Lung (tissue), 12 donors: ENCODE data around the gene SHISA6. TPM values are rescaled to one million over a fixed set of nuclear protein-coding genes. Genes with fewer than 3 reads are reported as not detected.

Experiments used
- ATAC-seq: fragments of 200-7000 bp; cut with Tn5 transposase; one replicate; pipeline ENCODE4 v1.9.1; 2020; ENCODE audit warnings: moderate number of reproducible peaks; ENCODE audit not compliant: insufficient read depth, low FRiP score
- DNase-seq, 3 donors: peaks; one replicate each; pipeline ENCODE4 v3.0.0-alpha.2; 2013 to 2017
- H3K27ac ChIP-seq, 2 donors: one replicate each; pipeline ENCODE4 v1.5.1; 2013; ENCODE audit warnings: mild to moderate bottlenecking in 2 of 2, moderate library complexity in 2 of 2, control low read depth in 1 of 2, inconsistent platforms in 1 of 2, low read depth in 1 of 2, low read length in 1 of 2
- H3K27me3 ChIP-seq, 3 donors: one replicate each; pipeline ENCODE4 v1.5.1; 2013; ENCODE audit warnings: low read length in 2 of 3; ENCODE audit not compliant: control insufficient read depth in 3 of 3, insufficient read depth in 3 of 3
- H3K36me3 ChIP-seq, 4 donors: one replicate each; pipeline ENCODE4 v1.5.1; 2013; ENCODE audit warnings: low read length in 4 of 4, mild to moderate bottlenecking in 1 of 4, moderate library complexity in 1 of 4; ENCODE audit not compliant: control insufficient read depth in 4 of 4, insufficient read depth in 4 of 4
- H3K4me1 ChIP-seq, 5 donors: one replicate each; pipeline ENCODE4 v1.5.1; 2013; ENCODE audit warnings: low read length in 5 of 5, mild to moderate bottlenecking in 2 of 5, moderate library complexity in 1 of 5; ENCODE audit not compliant: control insufficient read depth in 5 of 5, insufficient read depth in 5 of 5
- H3K4me3 ChIP-seq: one replicate; pipeline ENCODE4 v1.5.1; 2013; ENCODE audit warnings: mild to moderate bottlenecking, control low read depth, moderate library complexity
- H3K9ac ChIP-seq, 2 donors: one replicate each; pipeline ENCODE4 v1.5.1; 2013; ENCODE audit warnings: low read length in 2 of 2, control low read depth in 1 of 2; ENCODE audit not compliant: insufficient read depth in 1 of 2
- H3K9me3 ChIP-seq, 4 donors: one replicate each; pipeline ENCODE4 v1.5.1; 2013; ENCODE audit warnings: low read length in 3 of 4, mild to moderate bottlenecking in 1 of 4, moderate library complexity in 1 of 4; ENCODE audit not compliant: control insufficient read depth in 4 of 4, insufficient read depth in 3 of 4
- CTCF ChIP-seq: IDR thresholded peaks from 2 replicates; pipeline ENCODE4 v1.5.1; 2012; ENCODE audit warnings: mild to moderate bottlenecking; ENCODE audit errors: control extremely low read depth, extremely low read depth
- WGBS, 2 donors: extraction: QIAGEN DNeasy Blood & Tissue Kit; methylation state at CpG; one replicate each; pipeline ENCODE4 v1.1.7; 2013; 5-methylcytosine and 5-hydroxymethylcytosine counted together
- polyA plus RNA-seq, 2 donors: library from polyadenylated mRNA; stranded (reverse); fragments of 200-250 nt; gene quantifications; one replicate each; pipeline ENCODE4 v1.2.1, GENCODE V29; 2013
- total RNA-seq, 2 donors: library from RNA; depleted of rRNA in 1 of 2; stranded (reverse); fragments of >200 nt in 1 of 2; gene quantifications; one replicate each; pipeline ENCODE4 v1.2.1, GENCODE V29; 2014 to 2021
- donor health status: control.
- donor health status: control.
- donor health status: Bipolar disorder and iron deficiency.
- donor health status: healthy.
- donor health status: DM: yes; HTN: yes; CAD: no.

Gene SHISA6
- total and polyA plus RNA-seq, 4 donors, result 0.03 to 0.34 (median 0.11) TPM

DNA sequence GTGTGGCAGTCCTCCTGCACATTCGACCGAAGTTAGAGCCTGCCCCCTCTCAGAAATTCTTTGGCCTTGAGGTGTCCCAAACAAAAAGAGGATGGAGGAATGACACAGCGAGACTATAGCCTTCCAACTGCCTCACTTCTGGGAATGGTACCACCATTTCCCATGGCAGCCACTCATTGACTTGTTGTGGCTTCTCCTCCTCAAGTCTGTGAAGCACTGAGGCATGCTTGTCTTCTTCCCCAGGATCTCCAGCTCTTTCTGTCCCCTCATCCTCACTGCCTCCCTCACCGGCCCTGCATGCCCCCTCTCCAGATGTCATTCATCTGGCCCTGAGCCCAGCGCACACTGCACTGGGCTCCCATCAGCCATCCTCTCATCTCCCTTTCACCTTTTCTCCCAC, 313.5 kb downstream of the SHISA6 start:
- Histone ChIP-seq H3K27me3 (peaks cover 0 to 5% (median 0%) of the 10 kb centered on the region in 3 donors), H3K9me3 (peaks cover 0 to 2% (median 0%) of the 10 kb centered on the region in 4 donors), H3K4me1 (no peaks in the 10 kb centered on the region), H3K36me3 (no peaks in the 10 kb centered on the region), H3K27ac (no peak overlapping the region), H3K9ac (no peak overlapping the region), H3K4me3 (no peak overlapping the region)
- TF ChIP-seq CTCF, result no peak
- DNase-seq (no peak), ATAC-seq (no peak)
- WGBS, 2 donors, result 83 to 90% methylated on average over 5 of the region's 5 CpGs

GRCh38 chr17:11555530-11555929, 314.5 kb downstream of the SHISA6 start:
- ATAC-seq (no peak), DNase-seq (no peak)
- H3K4me3 ChIP-seq, result no peak overlapping the region
- no peaks in the 10 kb centered on the region for H3K36me3 ChIP-seq
- TF ChIP-seq CTCF, result no peak
- H3K4me1 ChIP-seq, result no peaks in the 10 kb centered on the region
- WGBS, 2 donors, result 84 to 87% methylated on average over 6 of the region's 6 CpGs
- peaks cover 0 to 2% (median 0%) of the 10 kb centered on the region in 4 donors for H3K9me3 ChIP-seq
- H3K27me3 ChIP-seq, result peaks cover 0 to 5% (median 0%) of the 10 kb centered on the region in 3 donors
- H3K27ac ChIP-seq, result no peak overlapping the region
- no peak overlapping the region for H3K9ac ChIP-seq

DNA sequence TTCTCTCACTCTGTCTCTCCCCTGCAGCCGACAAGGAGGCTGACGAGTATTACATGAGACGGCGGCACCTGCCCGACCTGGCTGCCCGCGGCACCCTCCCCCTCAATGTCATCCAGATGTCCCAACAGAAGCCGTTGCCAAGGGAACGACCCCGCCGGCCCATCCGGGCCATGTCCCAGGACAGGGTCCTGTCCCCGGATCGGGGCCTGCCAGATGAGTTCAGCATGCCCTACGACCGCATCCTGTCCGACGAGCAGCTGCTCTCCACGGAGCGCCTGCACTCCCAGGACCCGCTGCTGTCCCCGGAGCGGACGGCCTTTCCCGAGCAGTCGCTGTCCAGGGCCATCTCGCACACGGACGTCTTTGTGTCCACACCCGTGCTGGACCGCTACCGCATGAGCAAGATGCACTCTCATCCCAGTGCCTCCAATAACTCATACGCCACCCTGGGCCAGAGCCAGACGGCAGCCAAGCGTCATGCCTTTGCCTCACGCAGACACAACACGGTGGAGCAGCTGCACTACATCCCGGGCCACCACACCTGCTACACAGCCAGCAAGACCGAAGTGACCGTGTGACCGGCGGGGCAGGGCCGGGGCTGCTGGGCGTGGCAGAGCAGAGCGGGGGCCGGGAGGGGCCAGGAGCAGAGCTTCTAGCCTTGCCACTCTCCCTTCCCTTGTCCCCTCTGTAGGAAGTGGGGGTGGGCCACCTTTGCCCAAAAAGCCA, 316.9 kb downstream of the SHISA6 start:
- no peak overlapping the region for H3K27ac ChIP-seq

More for the DNA sequence above, 316.9 kb downstream of the SHISA6 start:
- Histone ChIP-seq H3K27me3 (peaks cover 0 to 5% (median 0%) of the 10 kb centered on the region in 3 donors), H3K4me3 (no peak overlapping the region), H3K36me3 (no peaks in the 10 kb centered on the region), H3K9me3 (peaks cover 0 to 2% (median 0%) of the 10 kb centered on the region in 4 donors), H3K4me1 (no peaks in the 10 kb centered on the region), H3K9ac (no peak overlapping the region)
- no peak for ATAC-seq
- TF ChIP-seq CTCF, result no peak
- WGBS, 2 donors, result 88% methylated on average over 46 of the region's 46 CpGs
- peak in 1 of 3 donors; percentile 2 for DNase-seq
